ENCODE measurements around the gene OR52E2. TPM values are rescaled to one million over a fixed set of nuclear protein-coding genes. Genes with fewer than 3 reads are reported as not detected.

Gene OR52E2
- total RNA-seq (2014; rRNA removed; shearing (Covaris generic)) = not detected in 2 replicates
- total RNA-seq (2022) = not detected in 2 replicates
- Bru-seq, nascent RNA = not detected
- not detected for BruChase-seq, experiment 1, labeled RNA remaining after a 6-hour chase
- BruChase-seq, experiment 2, labeled RNA remaining after a 2-hour chase = not detected
- long read RNA-seq = 0 reads

GRCh38 chr11:5059391-5059790, at the start of gene OR52E2:
OR52E2 (minus strand) TSS chr11:5059627; CDS start chr11:5059627, 0 bp downstream.
- intact Hi-C loops (cut with micrococcal nuclease; ENCODE audit: unreplicated experiment) = no loop called here
- no peak for DNase-seq (ENCODE audit: low spot score)
- POLR2A ChIA-PET = interaction anchor here (0.7 kb wide), 1 partner anchor 13 kb away, joined by 3 read pairs; no protein-coding TSS in a partner anchor
- H2AFZ ChIP-seq (ENCODE audit: low read length) = no peak within 1 kb of the TSS
- H3K4me2 ChIP-seq (ENCODE audit: low read length) = no peak within 1 kb of the TSS
- H3K4me1 ChIP-seq (ENCODE audit: insufficient read depth, low read length, poor library complexity, severe bottlenecking) = no peaks in the 10 kb centered on the region
- TF ChIP-seq EZH2phosphoT487 (IDR thresholded peaks at IDR 0.05; ENCODE audit: borderline replicate concordance, low read depth, low read length) (no peak), CTCF (conservative IDR thresholded peaks at IDR 0.05; ENCODE audit: low read length) (no peak)
- no peak within 1 kb of the TSS for H3K27ac ChIP-seq (ENCODE audit: low read depth, low read length, poor library complexity, severe bottlenecking)
- BruUV-seq (replicated peaks) = no TSS peak
- H3K4me3 ChIP-seq (ENCODE audit: low read depth, low read length, poor library complexity, severe bottlenecking) = no peak within 1 kb of the TSS
- H3K79me2 ChIP-seq (ENCODE audit: insufficient read depth, low read depth, low read length) = no peaks in the 10 kb centered on the region
- H3K36me3 ChIP-seq (ENCODE audit: insufficient read depth, low read length) = no peaks in the 10 kb centered on the region
- H4K20me1 ChIP-seq (ENCODE audit: insufficient read depth, low read length) = no peaks in the 10 kb centered on the region
- CTCF ChIA-PET (ENCODE audit: unreplicated experiment) = no interaction called here
- H3K9me3 ChIP-seq (ENCODE audit: low read length) = no peaks in the 10 kb centered on the region
- H3K9me2 ChIP-seq (ENCODE audit: insufficient read depth, low read length) = no peaks in the 10 kb centered on the region

GRCh38 chr11:5107285-5107684, 47.9 kb upstream of the OR52E2 start:
- TF ChIP-seq CTCF (conservative IDR thresholded peaks at IDR 0.05; ENCODE audit: low read length) = no peak
- no peak for TF ChIP-seq EZH2phosphoT487 (IDR thresholded peaks at IDR 0.05; ENCODE audit: borderline replicate concordance, low read depth, low read length)
- Histone ChIP-seq H2AFZ (ENCODE audit: low read length) (no peak overlapping the region; the same call in 1 of the 2 replicates), H3K9me2 (ENCODE audit: insufficient read depth, low read length) (no peaks in the 10 kb centered on the region), H3K4me1 (ENCODE audit: insufficient read depth, low read length, poor library complexity, severe bottlenecking) (no peaks in the 10 kb centered on the region), H3K4me2 (ENCODE audit: low read length) (no peak overlapping the region), H3K79me2 (ENCODE audit: insufficient read depth, low read depth, low read length) (no peaks in the 10 kb centered on the region), H3K27ac (ENCODE audit: low read depth, low read length, poor library complexity, severe bottlenecking) (no peak overlapping the region), H3K36me3 (ENCODE audit: insufficient read depth, low read length) (no peaks in the 10 kb centered on the region), H3K9me3 (ENCODE audit: low read length) (no peaks in the 10 kb centered on the region), H4K20me1 (ENCODE audit: insufficient read depth, low read length) (no peaks in the 10 kb centered on the region), H3K4me3 (ENCODE audit: low read depth, low read length, poor library complexity, severe bottlenecking) (no peak overlapping the region)
- ChIA-PET POLR2A (no interaction called here), CTCF (ENCODE audit: unreplicated experiment) (no interaction called here)
- intact Hi-C loops (cut with micrococcal nuclease; ENCODE audit: unreplicated experiment) = no loop called here
- DNase-seq (ENCODE audit: low spot score) = no peak
- no TSS peak for BruUV-seq (replicated peaks)

- Histone ChIP-seq H3K79me2 (ENCODE audit: insufficient read depth, low read depth, low read length) (no peaks in the 10 kb centered on the region), H3K4me3 (ENCODE audit: low read depth, low read length, poor library complexity, severe bottlenecking) (no peak overlapping the region), H3K4me2 (ENCODE audit: low read length) (no peak overlapping the region), H3K27ac (ENCODE audit: low read depth, low read length, poor library complexity, severe bottlenecking) (no peak overlapping the region), H3K36me3 (ENCODE audit: insufficient read depth, low read length) (no peaks in the 10 kb centered on the region), H3K9me2 (ENCODE audit: insufficient read depth, low read length) (no peaks in the 10 kb centered on the region), H3K9me3 (ENCODE audit: low read length) (no peaks in the 10 kb centered on the region), H3K4me1 (ENCODE audit: insufficient read depth, low read length, poor library complexity, severe bottlenecking) (no peaks in the 10 kb centered on the region), H4K20me1 (ENCODE audit: insufficient read depth, low read length) (no peaks in the 10 kb centered on the region), H2AFZ (ENCODE audit: low read length) (no peak overlapping the region)
- no peak for DNase-seq (ENCODE audit: low spot score)
- TF ChIP-seq CTCF (conservative IDR thresholded peaks at IDR 0.05; ENCODE audit: low read length) (no peak), EZH2phosphoT487 (IDR thresholded peaks at IDR 0.05; ENCODE audit: borderline replicate concordance, low read depth, low read length) (no peak)
- no TSS peak for BruUV-seq (replicated peaks)
- POLR2A ChIA-PET = no interaction called here
- CTCF ChIA-PET (ENCODE audit: unreplicated experiment) = no interaction called here
- intact Hi-C loops (cut with micrococcal nuclease; ENCODE audit: unreplicated experiment) = no loop called here
Measured at GRCh38 chr11:5103066-5103465, 43.6 kb upstream of the OR52E2 start.
